Measurements from ENCODE around the gene RXYLT1.

RXYLT1 gene

DNA sequence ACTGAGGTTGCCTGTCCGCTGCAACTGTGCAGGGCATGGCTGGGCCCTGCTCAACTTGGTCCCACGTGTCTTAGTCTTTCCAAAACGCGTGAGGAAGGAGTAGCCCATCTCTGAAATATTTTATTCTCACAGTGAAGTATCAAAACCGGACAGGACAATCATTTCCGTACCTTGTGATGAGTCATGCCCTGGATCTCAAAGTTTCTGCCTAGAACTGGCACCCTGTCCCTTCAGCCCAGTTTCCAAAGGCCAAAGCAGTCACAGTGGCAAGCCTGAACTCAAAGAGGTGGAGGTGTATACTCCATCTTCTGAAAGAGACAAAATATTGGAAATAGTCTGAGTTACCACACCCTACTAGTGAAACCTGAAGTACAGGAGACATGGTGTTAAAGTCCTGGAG is 36.3 kb downstream of the RXYLT1 start:
- H3K4me3 ChIP-seq (ENCODE audit: low read depth, low read length): no peak overlapping the region
- DNase-seq (ENCODE audit: low read depth): no peak

DNA sequence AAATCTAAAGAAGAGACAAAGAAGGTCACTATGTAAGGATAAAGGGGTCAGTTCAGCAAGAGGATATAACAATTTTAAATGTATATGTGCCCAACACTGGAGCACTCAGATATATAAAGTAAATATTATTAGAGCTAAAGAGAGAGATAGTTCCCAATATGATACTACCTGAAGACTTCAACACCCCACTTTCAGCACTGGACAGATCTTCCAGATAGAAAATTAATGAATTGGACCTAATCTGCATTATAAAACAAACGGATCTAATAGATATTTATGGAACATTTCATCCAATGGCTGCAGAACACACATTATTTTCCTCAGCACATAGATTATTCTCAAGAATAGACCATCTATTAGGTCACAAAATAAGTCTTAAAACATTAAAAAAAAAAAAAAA is 40.7 kb downstream of the RXYLT1 start:
- DNase-seq (ENCODE audit: low read depth): no peak
- no peak for TF ChIP-seq POLR2A (IDR thresholded peaks at IDR 0.05; ENCODE audit: extremely low read depth, insufficient read length)
- TF ChIP-seq, protein P1, sequence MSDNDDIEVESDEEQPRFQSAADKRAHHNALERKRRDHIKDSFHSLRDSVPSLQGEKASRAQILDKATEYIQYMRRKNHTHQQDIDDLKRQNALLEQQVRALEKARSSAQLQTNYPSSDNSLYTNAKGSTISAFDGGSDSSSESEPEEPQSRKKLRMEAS (IDR thresholded peaks at IDR 0.05; ENCODE audit: low read depth, low read length): no peak
- TF ChIP-seq, protein P2, sequence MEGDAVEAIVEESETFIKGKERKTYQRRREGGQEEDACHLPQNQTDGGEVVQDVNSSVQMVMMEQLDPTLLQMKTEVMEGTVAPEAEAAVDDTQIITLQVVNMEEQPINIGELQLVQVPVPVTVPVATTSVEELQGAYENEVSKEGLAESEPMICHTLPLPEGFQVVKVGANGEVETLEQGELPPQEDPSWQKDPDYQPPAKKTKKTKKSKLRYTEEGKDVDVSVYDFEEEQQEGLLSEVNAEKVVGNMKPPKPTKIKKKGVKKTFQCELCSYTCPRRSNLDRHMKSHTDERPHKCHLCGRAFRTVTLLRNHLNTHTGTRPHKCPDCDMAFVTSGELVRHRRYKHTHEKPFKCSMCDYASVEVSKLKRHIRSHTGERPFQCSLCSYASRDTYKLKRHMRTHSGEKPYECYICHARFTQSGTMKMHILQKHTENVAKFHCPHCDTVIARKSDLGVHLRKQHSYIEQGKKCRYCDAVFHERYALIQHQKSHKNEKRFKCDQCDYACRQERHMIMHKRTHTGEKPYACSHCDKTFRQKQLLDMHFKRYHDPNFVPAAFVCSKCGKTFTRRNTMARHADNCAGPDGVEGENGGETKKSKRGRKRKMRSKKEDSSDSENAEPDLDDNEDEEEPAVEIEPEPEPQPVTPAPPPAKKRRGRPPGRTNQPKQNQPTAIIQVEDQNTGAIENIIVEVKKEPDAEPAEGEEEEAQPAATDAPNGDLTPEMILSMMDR (IDR thresholded peaks at IDR 0.05; ENCODE audit: low read depth, low read length): no peak
- no peak for TF ChIP-seq MYC (IDR thresholded peaks at IDR 0.05; ENCODE audit: low read depth, low read length)
- H3K4me3 ChIP-seq (ENCODE audit: low read depth, low read length): no peak overlapping the region

More for the DNA sequence above, 36.3 kb downstream of the RXYLT1 start:
- TF ChIP-seq, protein P2 (IDR thresholded peaks at IDR 0.05; ENCODE audit: low read depth, low read length): no peak
- TF ChIP-seq MYC (IDR thresholded peaks at IDR 0.05; ENCODE audit: low read depth, low read length) (no peak), POLR2A (IDR thresholded peaks at IDR 0.05; ENCODE audit: extremely low read depth, insufficient read length) (no peak)
- TF ChIP-seq, protein P1 (IDR thresholded peaks at IDR 0.05; ENCODE audit: low read depth, low read length): no peak

DNA sequence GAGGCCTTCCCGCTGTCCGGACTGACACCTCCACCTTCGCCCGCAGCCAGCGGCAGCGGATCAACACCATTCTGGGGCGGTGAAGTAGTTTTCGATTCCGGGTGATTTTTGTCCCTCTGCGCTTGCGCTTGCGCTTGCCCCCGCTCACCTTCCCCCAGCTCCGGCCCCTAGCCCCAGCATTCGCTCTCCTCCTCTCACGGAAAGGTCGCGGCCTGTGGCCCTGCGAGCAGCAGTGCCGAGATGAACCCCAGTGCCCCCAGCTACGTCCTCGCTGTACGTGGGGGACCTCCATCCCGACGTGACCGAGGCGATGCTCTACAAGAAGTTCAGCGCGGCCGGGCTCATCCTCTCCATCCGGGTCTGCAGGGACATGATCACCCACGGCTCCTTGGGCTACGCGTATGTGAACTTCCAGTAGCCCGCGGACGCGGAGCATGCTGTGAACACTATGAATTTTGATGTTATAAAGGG is 42.1 kb downstream of the RXYLT1 start:
- no peak overlapping the region for H3K4me3 ChIP-seq (ENCODE audit: low read depth, low read length)
- no peak for DNase-seq (ENCODE audit: low read depth)

DNA sequence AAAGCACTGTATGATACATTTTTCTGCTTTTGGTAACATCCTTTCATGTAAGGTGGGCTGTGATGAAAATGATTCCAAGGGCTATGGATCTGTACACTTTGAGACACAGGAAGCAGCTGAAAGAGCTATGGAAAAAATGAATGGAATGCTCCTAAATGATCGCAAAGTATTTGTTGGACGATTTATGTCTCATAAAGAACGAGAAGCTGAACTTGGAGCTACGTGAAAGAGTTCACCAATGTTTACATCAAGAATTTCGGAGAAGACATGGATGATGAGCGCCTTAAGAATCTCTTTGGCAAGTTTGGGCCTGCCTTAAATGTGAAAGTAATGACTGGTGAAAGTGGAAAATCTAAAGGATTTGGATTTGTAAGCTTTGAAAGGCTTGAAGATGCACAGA is 42.6 kb downstream of the RXYLT1 start:
- no peak for DNase-seq (ENCODE audit: low read depth)
- H3K4me3 ChIP-seq (ENCODE audit: low read depth, low read length): no peak overlapping the region
- TF ChIP-seq, protein P1 (IDR thresholded peaks at IDR 0.05; ENCODE audit: low read depth, low read length): no peak
- TF ChIP-seq, protein P2 (IDR thresholded peaks at IDR 0.05; ENCODE audit: low read depth, low read length): no peak
- no peak for TF ChIP-seq POLR2A (IDR thresholded peaks at IDR 0.05; ENCODE audit: extremely low read depth, insufficient read length)

More for the DNA sequence above, 42.1 kb downstream of the RXYLT1 start:
- TF ChIP-seq, protein P1 (IDR thresholded peaks at IDR 0.05; ENCODE audit: low read depth, low read length): no peak
- no peak for TF ChIP-seq MYC (IDR thresholded peaks at IDR 0.05; ENCODE audit: low read depth, low read length)
- no peak for TF ChIP-seq POLR2A (IDR thresholded peaks at IDR 0.05; ENCODE audit: extremely low read depth, insufficient read length)
- TF ChIP-seq, protein P2 (IDR thresholded peaks at IDR 0.05; ENCODE audit: low read depth, low read length): no peak

DNA sequence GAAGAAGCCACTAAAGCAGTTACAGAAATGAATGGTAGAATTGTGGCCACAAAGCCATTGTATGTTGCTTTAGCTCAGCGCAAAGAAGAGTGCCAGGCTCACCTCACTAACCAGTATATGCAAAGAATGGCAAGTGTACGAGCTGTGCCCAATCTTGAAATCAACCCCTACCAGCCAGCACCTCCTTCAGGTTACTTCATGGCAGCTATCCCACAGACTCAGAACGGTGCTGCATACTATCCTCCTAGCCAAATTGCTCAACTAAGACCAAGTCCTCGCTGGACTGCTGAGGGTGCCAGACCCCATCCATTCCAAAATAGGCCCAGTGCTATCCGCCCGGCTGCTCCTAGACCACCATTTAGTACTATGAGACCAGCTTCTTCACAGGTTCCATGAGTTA is 43.3 kb downstream of the RXYLT1 start:
- no peak overlapping the region for H3K4me3 ChIP-seq (ENCODE audit: low read depth, low read length)
- TF ChIP-seq, protein P1 (IDR thresholded peaks at IDR 0.05; ENCODE audit: low read depth, low read length): no peak
- TF ChIP-seq POLR2A (IDR thresholded peaks at IDR 0.05; ENCODE audit: extremely low read depth, insufficient read length) (no peak), MYC (IDR thresholded peaks at IDR 0.05; ENCODE audit: low read depth, low read length) (no peak)
- TF ChIP-seq, protein P2 (IDR thresholded peaks at IDR 0.05; ENCODE audit: low read depth, low read length): no peak
- DNase-seq (ENCODE audit: low read depth): no peak

Data from NB4 (cell line).